ENCODE measurements around the gene LRFN2.

LRFN2 gene

GRCh38 chr6:40517654-40518053, 69.5 kb downstream of the LRFN2 start:
- no peak for DNase-seq (ENCODE audit: low read depth in 2 of 2)

DNA sequence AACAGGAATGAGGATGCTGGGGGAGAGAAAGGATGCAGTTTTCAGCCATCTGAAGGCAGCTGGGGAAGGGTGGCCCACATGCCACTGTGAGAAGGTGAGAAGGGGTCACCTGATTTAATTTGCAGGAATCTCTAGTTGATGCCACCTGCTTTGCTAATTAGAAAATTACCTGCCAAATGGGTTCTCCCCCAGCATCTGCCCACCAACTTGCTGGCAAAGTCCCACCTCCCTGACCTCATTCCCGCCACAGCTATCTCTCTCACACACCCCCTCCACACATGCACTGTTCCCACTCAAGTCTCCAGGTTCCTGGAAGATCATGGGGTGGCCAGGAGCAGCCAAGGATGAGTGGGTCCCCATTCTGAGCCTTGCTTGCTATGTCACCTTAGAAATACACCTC, 70.7 kb downstream of the LRFN2 start:
- no peak for DNase-seq (ENCODE audit: low read depth in 2 of 2)

DNA sequence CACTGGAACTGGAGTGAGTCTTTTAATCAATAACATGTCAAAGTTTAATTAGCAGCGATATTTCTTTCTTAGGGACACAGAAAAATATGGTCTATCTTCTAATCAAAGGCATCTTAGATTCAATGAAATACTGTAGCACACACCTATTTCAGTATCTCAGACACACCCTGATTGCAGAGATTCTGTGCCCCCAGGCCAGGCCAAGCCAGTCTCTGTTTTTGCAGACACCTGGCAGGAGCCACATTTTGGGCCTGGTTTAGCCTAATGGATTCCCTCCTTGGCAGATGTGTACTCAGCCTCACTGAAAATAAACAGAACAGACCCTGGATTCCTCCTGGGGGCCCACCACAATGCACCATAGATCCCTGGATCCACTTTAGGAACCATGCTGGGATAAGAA, 74.8 kb downstream of the LRFN2 start:
- no peak for DNase-seq (ENCODE audit: low read depth in 2 of 2)

- no peak for DNase-seq (ENCODE audit: low read depth in 2 of 2)
Observed at GRCh38 chr6:40511884-40512283, 75.3 kb downstream of the LRFN2 start.

- no peak for DNase-seq (ENCODE audit: low read depth in 2 of 2)
Observed at GRCh38 chr6:40510442-40510841, 76.7 kb downstream of the LRFN2 start.

GRCh38 chr6:40509716-40510260, 77.4 kb downstream of the LRFN2 start:
- DNase-seq (ENCODE audit: low read depth in 2 of 2): no peak

DNA sequence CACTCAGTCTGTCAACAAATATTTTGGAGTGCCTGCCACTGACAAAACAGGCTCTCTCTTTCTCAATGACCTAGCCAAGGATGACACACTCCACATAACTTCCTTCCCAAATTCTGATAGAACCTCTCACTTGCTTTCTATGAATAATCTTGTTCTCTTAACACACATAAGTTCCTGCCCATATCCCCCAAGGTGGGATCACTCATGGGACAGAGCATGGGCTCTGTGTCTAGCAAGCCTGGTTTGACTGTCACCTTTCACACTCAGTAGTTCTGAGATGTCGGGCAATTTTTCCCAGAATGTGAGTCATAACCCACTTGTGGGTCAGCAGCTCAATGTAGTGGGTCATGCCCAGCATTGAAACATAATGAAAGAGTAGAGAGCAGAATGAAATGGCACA, 78.1 kb downstream of the LRFN2 start:
- DNase-seq (ENCODE audit: low read depth in 2 of 2): no peak

GRCh38 chr6:40506954-40507353, 80.2 kb downstream of the LRFN2 start:
- no peak for DNase-seq (ENCODE audit: low read depth in 2 of 2)

- no peak for DNase-seq (ENCODE audit: low read depth in 2 of 2)
Observed at GRCh38 chr6:40505191-40505810, 81.9 kb downstream of the LRFN2 start.

- DNase-seq (ENCODE audit: low read depth in 2 of 2): no peak
Observed at GRCh38 chr6:40504274-40504673, 82.9 kb downstream of the LRFN2 start.

DNA sequence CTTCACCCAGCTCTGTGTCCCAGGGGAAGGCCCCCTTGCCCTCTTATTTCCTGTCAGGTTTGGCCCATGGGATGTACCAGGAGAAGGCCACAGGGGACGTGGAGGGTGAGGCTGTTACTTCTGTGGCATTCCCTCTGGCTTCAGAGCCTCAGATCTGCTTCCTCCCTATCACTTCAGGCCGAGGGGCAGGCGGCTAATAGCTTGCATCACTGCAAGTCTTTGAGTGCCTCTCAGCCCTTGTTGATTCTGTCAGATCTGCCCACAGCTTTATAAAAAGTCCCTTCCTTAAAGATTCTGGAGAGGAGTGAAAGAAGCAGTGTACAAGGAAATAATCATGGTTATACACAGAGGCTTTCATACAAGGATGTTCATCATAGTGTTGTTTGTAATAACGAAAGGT, 86.9 kb downstream of the LRFN2 start:
- DNase-seq (ENCODE audit: low read depth in 2 of 2): no peak

DNA sequence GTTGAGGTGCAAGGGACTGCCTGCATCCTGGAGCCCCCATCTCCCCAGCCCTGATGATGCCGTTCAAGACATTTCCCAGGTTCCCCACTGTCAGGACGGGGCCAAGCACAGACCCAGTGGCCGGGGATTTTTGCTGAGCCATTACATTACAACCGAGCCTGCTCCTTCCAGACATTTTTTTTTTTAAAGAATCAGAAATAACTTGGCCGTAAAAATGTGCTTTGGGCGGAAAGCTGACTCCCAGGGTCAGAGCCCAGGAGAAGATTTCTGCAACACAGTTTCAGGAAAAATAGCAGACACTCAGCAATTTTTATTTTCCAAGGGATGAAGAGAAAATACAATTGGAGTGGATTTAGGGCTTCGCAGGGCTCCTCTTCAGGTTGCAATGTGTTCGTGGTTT, 87.9 kb downstream of the LRFN2 start:
- DNase-seq (ENCODE audit: low read depth in 2 of 2): no peak

DNA sequence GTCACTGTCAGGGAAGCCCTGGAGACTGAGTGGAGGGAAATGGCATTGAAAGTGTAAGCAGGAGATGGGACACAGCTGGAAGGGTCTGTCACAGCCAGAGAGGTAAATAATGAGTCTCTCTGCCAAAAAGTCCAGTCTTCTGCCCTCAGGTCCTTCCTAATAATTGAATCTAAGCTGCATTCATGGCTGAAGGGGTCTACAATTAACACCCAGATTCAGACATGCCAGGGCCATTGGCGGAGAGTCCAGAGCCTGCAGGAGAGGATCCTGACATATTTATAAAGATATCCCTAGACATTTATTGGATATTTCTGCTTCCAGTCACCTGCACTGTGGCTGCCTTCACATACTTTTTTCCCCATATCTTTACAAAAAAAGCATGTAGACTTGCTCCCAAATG, 89.0 kb downstream of the LRFN2 start:
- DNase-seq (ENCODE audit: low read depth in 2 of 2): no peak

DNA sequence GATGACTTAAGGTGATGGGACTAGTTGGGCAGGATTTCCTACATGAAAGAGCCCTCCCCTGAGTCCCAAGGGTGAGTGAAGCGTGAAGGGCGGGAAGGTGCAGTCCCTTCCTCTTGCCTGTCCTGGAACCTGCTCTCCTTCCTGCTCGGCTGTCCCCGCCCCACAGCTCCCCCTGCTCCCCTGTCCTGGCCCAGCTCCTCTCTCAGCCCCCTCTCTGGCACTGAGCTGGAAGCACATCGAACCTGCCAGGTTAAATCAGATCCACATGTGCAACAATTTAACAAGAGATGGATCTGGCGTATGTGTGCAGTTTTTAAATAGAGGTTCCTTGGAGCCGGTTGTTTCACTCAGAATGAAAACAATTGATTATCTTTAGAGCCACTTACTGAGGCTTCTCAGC, 95.0 kb downstream of the LRFN2 start:
- no peak for DNase-seq (ENCODE audit: low read depth in 2 of 2)

- no peak for DNase-seq (ENCODE audit: low read depth in 2 of 2)
Observed at GRCh38 chr6:40490508-40490907, 96.7 kb downstream of the LRFN2 start.

- no peak for DNase-seq (ENCODE audit: low read depth in 2 of 2)
Observed at GRCh38 chr6:40489798-40490197, 97.4 kb downstream of the LRFN2 start.

DNA sequence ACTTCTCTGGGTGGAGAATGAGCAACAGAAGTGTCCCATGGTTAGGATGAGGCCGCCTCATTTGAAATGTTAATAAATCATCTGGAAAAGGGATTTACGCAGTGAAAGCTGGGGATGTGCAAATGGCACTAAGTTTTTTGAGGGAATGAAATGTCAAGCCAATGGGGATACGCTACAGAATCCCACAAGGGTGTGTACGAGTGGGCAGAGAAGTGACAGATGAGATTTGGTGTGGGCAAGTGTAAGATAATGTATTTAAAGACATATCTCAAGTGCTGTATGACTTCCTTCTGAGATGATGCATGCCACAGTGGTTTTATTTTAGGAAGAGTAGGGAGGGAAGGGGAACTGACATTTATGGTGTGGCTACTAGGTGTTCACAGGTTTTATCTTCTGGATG, 100.6 kb downstream of the LRFN2 start:
- DNase-seq (ENCODE audit: low read depth in 2 of 2): no peak

DNA sequence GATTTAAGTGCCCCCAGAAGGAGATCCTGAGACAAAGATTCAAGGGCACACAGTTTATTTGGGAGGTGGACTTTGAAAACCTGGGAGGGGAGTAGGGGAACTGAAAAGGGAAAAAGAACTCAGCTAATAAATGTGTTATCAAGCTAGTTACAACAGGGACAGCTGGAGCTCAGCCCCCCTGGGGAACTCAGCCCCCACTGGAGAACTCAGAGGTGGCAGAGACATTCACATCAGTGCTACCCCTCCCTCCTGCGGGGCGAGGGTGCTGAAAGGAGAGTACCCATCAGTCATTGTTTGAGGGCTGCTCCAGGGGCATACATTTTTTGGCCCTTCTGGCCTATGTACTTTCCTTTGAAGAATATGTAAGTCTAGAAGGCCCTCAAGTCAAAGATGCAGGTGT, 101.4 kb downstream of the LRFN2 start:
- DNase-seq (ENCODE audit: low read depth in 2 of 2): no peak

DNA sequence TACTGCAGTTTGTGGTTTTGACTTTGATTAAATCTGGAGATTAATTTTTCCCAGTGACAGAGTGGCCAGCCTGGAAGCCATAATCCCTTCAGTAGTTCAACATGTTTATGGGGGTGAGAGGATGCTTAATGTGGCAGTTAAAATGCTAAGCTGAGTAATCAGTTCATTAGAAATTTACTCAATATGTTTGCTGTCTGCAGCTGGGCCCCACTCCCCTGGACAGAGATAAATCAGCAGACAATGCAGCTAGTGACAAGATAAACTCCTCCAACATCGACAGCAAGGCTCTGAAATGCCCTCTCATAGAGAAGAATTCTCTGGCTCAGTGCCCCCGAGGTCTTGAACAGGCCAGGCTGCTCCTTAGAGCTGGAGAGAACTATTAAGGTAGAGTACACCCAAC, 101.9 kb downstream of the LRFN2 start:
- DNase-seq (ENCODE audit: low read depth in 2 of 2): no peak

GRCh38 chr6:40484066-40484465, 103.1 kb downstream of the LRFN2 start:
- DNase-seq (ENCODE audit: low read depth in 2 of 2): no peak

DNA sequence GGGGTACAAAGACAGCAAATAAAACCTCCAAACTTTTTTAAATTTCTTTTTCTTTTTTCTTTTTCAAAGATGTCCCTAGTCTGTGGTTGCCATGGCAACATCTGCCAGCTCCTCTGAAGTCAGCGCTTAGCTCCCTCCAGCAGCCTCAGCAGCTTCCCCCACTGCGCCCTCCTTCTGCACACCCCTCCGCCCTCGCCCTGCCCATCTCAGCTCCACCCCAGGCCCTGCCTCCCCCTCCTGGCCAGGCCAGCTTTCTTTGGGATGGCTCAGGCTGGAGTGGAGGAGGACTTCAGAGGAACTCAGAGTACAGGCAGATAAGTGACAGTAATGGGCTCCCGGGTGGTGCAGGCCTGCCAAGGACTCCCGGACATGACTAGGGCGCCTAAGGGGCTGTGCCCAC, 104.6 kb downstream of the LRFN2 start:
- no peak for DNase-seq (ENCODE audit: low read depth in 2 of 2)

DNA sequence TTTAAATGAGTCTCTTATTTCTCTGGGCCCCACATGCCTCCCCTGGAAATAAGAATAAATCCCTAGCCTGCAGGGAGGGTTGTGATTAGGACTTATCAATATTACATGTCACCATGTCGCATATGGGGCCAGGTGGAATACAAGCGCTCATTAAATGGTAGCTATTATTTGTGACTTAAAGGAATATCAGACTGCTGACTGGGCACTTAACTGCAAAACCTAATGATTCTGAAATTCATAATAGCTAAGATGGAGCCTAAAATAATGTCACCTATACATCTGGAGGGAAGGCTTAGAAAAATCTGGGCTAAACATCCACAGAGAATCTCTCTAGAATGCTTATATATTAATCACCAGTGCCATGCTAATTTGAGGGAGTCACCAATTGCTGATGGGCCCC, 106.5 kb downstream of the LRFN2 start:
- DNase-seq (ENCODE audit: low read depth in 2 of 2): no peak

GRCh38 chr6:40479706-40480105, 107.5 kb downstream of the LRFN2 start:
- DNase-seq (ENCODE audit: low read depth in 2 of 2): no peak

Measured in stimulated activated CD8-positive, alpha-beta memory T cell treated with anti-CD3 and anti-CD28 coated beads, Interleukin-2, amount 100 ng/mL, for 1 hour (primary cell).